Measurements from ENCODE around the gene CCDC184.
"Not testable (repeated sequence)": the region's sequence is repeated elsewhere in the genome, so short reads cannot be mapped to it uniquely, and the experiment has no call there.

CCDC184 gene

GRCh38 chr12:48203192-48203591 is 19.7 kb downstream of the CCDC184 start, which contains the start of gene OR10AD1:
Gene OR10AD1, minus strand, starts transcription at chr12:48203292. Its CDS starts 0 bp downstream, at chr12:48203292.
- DNase-seq (ENCODE audit: low spot score), result no peak

- not testable (repeated sequence) for DNase-seq (ENCODE audit: low spot score)
These were observed 26.1 kb downstream of the CCDC184 start for GRCh38 chr12:48209495-48209894.

- no peak for DNase-seq (ENCODE audit: low spot score)
These were observed 33.3 kb downstream of the CCDC184 start for GRCh38 chr12:48216785-48217184.

DNA sequence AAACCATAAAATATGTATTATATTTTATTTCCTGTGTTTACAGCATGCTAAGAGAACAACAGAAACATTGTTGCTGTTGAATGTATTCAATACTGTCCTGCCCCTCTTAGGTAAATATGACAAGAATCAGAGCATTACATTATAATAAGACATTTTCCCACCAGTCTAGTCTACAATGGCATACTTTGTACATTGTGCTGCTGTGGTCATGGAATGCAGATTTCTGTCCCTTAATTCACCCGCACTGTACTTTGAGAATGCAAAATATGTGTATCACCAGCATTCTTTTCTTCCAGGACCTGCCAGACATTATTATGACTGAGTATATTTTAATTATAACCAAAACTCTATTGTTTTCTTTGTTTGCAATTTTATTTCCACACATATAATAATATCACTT is 36.2 kb downstream of the CCDC184 start:
- DNase-seq (ENCODE audit: low spot score), result peak; percentile 8

DNA sequence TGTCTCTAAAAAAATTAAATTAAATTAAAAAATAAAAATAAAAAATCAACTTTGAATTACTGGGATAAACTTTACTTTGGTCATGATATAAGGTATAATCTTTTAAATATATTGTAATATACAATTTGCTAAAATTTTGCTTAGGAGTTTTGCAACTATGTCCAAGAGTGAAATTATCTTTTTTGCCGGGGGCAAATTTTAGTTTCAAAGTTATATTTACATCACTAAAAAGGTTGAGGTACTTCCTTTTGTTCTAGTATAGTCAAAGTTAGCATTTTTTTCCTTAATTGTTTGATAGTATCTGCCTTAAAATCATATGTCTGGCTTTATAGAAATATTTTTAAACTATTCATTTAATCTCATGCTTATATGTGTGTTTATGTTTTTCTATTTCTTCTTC is 37.3 kb downstream of the CCDC184 start:
- DNase-seq (ENCODE audit: low spot score), result no peak

DNA sequence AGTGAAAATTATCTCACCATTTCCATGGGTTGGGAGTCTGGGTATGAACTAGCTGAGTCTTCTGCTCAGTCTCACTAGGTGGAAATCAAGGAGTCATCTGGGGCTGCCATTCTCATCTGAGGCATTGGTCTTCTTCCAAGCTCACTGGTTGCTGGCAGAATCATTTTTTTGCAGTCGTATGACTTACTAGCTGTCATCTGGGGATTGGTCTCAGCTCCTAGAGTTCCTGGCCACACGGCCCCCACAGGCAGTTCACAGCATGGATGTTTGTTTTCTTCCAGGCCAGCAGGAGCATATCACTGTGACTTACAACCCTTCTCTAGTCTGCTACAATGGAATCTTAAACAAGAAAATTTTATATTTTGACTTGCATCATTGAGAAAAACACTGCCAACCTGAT is 38.2 kb downstream of the CCDC184 start:
- DNase-seq (ENCODE audit: low spot score), result no peak

DNA sequence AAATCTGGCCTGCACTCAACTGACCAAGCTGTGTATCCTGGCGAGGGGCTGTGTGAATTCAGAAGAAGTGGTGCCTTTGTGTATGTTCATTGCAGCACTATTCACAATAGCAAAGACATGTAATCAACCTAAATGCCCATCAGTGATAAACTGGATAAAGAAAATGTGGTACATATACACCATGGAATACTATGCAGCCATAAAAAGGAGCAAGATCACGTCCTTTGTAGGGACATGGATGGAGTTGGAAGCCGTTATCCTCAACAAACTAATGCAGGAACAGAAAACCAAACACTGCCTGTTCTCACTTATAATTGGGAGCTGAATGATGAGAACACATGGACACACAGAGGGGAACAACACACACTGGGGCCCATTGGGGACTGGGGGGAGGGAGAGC is 41.1 kb downstream of the CCDC184 start:
- not testable (repeated sequence) for DNase-seq (ENCODE audit: low spot score)

GRCh38 chr12:48231169-48231958 is 47.9 kb downstream of the CCDC184 start:
- not testable (repeated sequence) for DNase-seq (ENCODE audit: low spot score)

Data from SW480 (cell line).